ENCODE measurements around the gene ROR1.
A peak's percentile ranks its signal among the peaks of the same experiment; 100 is the strongest.

Gene ROR1

DNA sequence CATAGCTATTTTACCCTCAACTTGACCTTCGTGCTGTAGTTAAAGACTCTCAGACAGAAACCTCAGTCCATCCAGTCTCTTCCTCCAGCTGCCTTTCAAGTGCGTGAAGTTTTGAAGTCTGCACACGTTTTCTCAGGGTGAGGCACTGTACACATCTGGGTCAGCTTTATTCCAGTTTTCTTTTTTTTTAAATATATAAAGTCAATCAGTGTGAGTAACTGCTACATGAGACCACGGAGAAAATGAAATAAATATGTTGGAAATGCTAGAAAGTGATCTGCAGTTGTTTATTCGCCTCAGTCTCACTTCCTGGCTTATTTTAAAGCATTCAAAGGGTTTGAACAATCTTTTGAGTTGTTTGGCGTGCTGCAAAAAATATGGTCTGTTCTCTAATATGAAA lies 135.7 kb downstream of the ROR1 start:
- TF ChIP-seq, protein P1, sequence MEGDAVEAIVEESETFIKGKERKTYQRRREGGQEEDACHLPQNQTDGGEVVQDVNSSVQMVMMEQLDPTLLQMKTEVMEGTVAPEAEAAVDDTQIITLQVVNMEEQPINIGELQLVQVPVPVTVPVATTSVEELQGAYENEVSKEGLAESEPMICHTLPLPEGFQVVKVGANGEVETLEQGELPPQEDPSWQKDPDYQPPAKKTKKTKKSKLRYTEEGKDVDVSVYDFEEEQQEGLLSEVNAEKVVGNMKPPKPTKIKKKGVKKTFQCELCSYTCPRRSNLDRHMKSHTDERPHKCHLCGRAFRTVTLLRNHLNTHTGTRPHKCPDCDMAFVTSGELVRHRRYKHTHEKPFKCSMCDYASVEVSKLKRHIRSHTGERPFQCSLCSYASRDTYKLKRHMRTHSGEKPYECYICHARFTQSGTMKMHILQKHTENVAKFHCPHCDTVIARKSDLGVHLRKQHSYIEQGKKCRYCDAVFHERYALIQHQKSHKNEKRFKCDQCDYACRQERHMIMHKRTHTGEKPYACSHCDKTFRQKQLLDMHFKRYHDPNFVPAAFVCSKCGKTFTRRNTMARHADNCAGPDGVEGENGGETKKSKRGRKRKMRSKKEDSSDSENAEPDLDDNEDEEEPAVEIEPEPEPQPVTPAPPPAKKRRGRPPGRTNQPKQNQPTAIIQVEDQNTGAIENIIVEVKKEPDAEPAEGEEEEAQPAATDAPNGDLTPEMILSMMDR (IDR thresholded peaks at IDR 0.05; ENCODE audit: insufficient read depth, low read depth, low read length, missing control alignments): no peak
- DNase-seq (ENCODE audit: low read depth): no peak
- H3K4me3 ChIP-seq (ENCODE audit: low read length): no peak overlapping the region

DNA sequence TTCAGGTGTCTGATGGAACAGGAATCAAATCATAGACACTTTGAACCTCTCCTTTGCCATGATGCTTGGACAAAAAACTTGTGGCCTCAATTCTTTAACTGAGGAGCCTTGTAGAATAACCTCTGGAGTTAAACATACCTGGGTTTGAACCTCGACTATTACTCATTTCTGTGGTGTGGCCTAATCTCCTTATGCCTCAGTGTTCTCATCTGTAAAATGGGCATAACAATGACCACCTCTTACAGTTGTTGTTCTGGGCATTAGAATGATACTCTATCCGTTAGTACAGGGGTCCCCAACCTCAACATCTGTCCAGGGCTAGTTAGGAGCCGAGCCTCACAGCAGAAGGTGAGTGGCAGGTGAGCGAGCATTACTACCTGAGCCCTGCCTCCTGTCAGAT lies 137.2 kb downstream of the ROR1 start:
- H3K4me3 ChIP-seq (ENCODE audit: low read length): no peak overlapping the region
- TF ChIP-seq, protein P1 (IDR thresholded peaks at IDR 0.05; ENCODE audit: insufficient read depth, low read depth, low read length, missing control alignments): no peak
- no peak for DNase-seq (ENCODE audit: low read depth)

DNA sequence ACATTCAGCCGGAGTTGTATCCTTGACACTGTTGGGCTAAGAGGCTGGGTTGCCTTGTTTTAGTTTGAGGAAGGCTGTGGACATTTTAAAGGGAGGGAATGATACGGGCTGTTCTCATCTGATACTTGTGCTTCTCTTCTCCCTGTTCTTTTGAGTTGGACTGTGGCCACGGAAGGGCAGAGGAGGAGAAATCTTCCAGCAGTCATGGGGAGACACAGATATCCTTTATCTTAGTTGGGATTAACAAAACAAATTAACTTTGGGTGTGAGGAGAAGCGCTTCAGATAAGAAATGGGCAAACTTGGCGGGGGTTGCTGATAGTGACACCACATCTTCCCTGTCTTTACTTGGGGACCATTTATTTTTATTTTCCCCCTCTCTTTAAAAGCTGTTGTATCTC lies 138.8 kb downstream of the ROR1 start:
- no peak for DNase-seq (ENCODE audit: low read depth)
- H3K4me3 ChIP-seq (ENCODE audit: low read length): no peak overlapping the region
- TF ChIP-seq, protein P1 (IDR thresholded peaks at IDR 0.05; ENCODE audit: insufficient read depth, low read depth, low read length, missing control alignments): no peak

DNA sequence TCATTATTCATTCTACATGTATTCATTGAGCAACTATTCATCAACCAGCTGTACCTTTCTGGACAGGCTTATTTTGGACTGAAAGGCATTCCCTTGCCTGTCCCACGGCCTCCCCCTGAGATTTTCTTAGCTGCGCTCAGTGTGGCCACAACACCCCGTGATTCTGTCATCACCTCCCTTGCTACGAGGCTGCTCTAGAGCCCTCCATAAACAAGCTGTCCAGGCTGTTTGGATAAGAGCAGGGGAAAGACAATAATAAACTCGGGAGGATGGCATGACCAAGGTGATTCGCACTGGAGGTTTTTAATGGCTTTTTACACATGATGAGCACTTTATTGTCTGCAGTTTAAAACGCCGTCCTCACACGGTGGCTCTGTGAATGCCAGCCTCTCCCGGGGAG lies 139.7 kb downstream of the ROR1 start:
- no peak overlapping the region for H3K4me3 ChIP-seq (ENCODE audit: low read length)
- no peak for DNase-seq (ENCODE audit: low read depth)
- TF ChIP-seq, protein P1 (IDR thresholded peaks at IDR 0.05; ENCODE audit: insufficient read depth, low read depth, low read length, missing control alignments): no peak

DNA sequence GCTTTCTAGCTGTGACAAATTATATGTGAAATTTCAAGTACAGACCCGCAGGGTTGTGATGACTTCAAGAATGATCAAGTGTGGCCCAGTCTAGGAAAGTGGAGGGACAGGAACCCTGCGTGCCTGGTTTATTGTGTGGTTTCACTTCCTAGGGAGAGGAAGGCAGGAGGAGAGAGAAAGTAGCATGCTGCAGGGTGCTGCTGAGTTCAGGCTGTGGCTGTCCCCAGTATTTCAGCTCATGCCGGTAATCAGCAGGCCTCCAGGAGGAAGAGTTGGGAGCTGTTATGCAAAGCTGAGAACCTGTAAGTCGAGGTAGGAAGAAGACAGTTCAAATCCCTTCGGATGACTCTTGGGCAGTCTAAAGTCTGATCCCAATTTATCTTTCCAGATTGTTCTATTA lies 140.4 kb downstream of the ROR1 start:
- peak; percentile 28 for DNase-seq (ENCODE audit: low read depth)
- TF ChIP-seq, protein P1 (IDR thresholded peaks at IDR 0.05; ENCODE audit: insufficient read depth, low read depth, low read length, missing control alignments): no peak
- no peak overlapping the region for H3K4me3 ChIP-seq (ENCODE audit: low read length)

DNA sequence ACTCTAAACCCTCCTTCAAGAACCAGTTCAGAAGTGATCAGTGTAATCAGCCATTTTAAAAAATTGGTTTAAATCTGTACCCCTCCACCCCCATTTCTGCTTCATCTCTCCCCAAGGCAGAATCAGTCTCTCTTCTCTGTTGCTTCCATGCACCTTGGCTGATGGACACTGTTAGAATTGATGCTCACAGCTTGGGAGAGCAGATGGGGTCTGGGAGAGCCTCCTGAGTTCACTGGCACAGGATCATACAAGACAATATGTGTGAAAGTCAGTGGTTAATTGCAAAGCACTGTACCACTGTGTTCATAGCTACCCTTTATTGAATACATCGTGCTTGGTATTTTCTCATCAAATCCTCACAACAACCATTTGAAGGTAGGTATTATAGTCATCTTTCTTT lies 140.9 kb downstream of the ROR1 start:
- no peak for DNase-seq (ENCODE audit: low read depth)
- no peak overlapping the region for H3K4me3 ChIP-seq (ENCODE audit: low read length)
- TF ChIP-seq, protein P1 (IDR thresholded peaks at IDR 0.05; ENCODE audit: insufficient read depth, low read depth, low read length, missing control alignments): no peak

DNA sequence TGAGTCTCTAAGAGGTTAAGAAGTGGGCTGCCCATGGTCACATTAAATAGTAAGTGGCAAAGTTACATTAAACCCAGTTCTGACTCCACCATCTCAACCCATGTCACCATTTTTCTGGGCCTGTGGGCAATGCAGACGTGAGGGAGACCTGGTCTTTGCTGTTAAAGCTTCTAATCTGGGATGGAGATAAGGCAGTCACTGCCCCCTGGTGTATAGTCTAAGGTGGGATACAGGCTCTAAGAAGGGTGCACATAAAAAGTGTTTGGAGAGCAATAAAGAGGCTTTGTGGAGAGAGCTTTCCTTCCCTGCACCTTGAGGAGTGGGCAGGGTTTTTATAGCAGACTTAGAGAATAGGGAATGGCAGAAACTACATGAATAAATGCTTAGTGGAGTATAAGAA lies 141.3 kb downstream of the ROR1 start:
- peak; percentile 25 for DNase-seq (ENCODE audit: low read depth)
- no peak overlapping the region for H3K4me3 ChIP-seq (ENCODE audit: low read length)
- TF ChIP-seq, protein P1 (IDR thresholded peaks at IDR 0.05; ENCODE audit: insufficient read depth, low read depth, low read length, missing control alignments): no peak

Measured in epithelial cell of esophagus (primary cell).